Eye (tissue), 1 donor: ENCODE results near the gene NCR2.

Experiments used
- DNase-seq: peaks from one replicate; pipeline ENCODE4 v3.0.0-alpha.2; 2015

NCR2 gene

DNA sequence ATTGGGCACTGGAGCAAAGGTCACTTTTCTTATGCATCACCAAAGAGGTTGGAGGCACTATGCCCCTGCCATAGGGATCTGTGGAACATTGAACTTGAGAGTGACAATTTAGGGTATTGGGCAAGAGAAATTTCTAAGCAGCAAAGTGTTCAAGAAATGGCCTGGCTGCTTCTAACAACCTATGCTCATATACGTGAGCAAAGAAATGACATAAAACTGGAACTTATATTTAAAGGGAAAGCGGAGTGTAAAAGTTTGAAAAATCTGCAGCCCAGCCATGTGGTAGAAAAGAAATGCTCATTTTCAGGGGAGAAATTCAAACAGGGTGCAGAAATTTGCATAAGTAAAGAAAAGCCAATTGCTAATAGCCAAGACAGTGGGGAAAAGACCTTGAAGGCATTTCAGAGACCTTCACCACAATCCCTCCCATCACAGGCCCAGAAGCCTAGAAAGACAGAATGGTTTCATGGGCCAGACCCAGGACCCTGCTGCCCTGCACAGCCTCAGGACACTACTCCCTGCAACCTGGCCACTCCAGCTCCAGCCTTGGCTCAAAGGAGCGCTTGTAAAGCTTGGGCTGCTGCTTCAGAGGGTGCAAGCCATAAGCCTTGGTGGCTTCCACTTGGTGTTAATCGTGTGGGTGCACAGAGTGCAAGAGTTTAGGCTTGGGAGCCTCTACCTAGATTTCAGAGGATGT, 24.4 kb downstream of the NCR2 start:
- no peak for DNase-seq

DNA sequence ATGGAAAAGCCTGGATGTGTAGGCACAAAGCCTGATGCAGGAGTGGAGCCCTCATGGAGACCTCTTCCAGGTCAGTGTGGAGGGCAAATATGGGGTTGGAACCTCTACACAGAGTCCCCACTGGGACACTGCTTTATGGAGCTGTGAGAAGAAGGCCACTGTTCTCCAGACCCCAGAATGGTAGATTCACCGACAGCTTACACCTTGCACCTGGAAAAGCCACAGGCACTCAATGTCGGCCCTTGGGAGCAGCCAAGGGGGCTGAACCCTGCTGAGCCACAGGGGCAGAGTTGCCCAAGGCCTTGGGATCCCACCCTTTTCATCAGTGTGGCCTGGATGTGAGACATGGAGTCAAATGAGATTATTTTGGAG, 24.9 kb downstream of the NCR2 start:
- DNase-seq, result no peak

DNA sequence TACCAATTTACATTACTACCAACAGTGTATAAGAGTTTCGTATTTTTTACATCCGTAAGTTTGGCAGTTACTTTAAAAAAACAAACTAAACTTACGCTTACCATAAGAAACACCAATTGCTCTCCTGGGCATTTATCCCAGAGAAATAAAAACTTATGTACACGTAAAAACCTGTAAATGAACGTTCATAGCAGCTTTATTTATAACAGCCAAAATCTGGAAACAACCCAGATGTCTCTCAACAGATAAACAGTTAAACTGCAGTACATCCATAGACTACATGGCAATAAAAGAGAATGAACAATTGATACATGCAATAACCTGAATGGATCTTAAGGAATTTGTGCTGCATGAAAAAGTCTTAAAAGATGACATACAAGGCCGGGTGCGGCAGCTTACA, 30.7 kb downstream of the NCR2 start:
- no peak for DNase-seq

DNA sequence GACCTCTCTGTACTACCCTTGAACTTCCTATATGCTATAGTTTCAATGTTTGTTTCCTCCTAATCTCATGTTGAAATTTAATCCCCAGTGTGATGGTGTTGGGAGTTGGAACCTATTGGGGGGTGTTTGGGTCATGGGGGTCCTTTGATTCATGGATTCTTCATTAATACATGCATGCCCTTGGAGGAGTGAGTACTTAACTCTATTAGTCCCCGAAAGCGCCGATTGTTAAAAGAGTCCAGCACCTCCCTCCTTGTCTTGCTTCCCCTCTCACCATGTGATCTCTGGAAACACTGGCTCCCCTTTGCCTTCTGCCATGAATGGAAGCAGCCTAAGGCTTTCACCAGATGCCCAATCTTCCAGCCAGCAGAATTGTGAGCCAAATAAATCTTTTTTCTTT, 31.7 kb downstream of the NCR2 start:
- no peak for DNase-seq

DNA sequence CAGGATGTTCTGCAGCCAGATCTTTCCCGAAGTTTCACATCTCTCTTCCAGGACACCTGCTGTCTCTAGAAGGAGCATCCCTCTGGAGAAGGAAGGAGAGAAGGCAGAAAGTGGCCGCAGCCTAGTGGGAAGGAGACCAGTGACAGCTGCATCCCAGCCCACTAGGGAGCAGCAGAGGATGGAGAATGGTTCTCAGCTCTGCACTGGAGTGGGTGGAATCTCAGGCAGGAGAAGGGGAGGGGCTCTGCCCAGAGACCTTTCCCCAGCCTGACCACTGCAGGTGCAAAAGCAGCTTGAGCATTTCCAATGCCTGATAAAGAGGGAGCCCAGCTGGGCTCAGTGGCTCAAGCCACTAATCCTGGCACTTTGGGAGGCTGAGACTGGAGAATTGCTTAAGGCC, 32.3 kb downstream of the NCR2 start:
- peak; percentile 93 for DNase-seq

DNA sequence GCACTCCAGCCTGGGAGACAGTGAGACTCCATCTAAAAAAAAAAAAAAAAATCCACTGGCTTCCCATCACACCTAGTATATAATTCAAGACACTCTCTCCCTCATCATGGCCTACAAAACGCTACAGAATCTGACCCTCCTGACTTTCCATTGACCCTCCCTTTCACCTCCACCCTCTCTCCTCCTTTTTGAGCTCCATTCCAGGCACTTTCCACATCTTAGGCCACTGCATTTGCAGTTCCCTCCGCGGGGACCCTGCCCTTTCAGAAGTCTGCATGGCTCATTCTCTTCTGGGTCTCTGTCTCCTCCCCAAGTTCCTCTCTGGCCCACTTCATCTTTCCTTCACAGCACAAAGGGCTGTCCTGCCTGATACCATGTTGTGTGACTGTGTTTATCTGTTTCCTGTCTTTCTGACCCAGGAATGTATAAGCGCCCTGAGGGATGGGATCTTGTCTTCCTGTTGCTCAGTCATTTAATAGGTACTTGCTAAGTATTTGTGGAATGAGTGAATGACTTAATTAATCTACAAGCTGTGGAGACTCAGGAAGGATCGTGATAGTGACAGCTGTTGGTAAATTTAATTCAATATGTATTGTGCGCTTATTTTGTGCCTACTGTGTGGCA, 35.2 kb downstream of the NCR2 start:
- peak; percentile 30 for DNase-seq

DNA sequence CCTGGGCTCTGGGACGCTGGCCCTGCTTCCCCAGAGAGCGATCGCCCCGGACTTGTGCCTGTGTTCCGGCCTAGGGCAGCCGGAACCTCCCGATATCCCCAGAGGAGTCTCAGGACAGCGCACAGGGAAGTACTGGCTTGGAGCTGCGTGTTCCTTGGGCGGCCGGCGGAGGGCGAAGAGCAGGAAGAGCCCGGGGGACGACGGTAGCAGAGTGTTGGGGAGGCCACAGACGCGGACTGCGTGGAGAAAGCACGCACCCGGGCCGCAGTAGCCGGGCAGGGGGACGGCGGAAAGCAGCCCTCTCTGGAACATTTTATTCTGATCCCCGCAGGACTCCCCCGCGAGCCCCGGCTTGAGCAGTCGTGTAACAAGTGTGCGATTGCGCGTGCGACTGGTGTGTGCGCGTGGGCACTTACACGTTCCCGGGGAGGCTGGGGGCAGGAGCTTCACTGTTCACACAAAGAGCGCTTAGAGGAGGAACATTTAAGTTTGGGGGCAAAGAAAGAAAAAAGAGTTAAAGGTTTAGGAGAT, 36.1 kb downstream of the NCR2 start:
- DNase-seq, result peak; percentile 85

DNA sequence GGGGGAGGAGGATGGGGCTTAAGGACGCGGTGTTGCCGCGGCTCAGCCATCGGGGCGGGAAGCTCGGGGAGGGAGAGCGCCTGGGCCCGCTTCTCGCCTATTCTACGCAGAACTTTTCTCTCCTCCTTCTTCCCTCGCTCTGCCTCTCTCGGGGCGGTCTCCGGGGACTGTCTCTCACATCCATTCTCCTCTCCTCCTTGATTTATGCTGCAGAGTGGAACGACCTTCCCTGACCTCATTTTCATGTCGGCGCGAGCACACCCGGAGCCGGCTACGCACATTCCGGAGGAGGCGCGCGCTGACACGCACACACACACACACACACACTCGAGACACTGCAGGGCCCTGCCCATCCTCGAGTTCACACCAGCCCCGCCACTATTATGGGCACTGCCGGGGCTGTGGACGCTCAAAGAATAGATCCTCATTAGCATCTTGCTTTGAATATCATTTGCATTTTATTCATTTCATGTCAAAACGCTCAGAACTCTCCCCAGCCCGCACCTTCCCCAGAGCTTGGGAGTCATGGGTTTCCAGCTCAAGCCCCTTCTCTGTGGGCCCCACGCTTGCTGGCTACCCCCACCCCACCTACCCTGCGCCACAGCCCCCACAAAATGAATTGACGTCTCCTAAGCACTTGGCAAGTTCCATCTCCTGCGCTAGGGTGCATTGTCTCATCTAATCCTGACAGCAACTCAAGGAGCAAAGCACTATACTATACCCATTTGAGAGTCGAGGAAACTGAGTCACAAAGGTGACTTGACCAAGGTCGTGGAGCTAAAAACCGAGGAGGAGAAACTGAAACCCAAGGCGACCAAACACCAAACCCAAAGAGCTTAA, 36.8 kb downstream of the NCR2 start:
- peak; percentile 87 for DNase-seq

DNA sequence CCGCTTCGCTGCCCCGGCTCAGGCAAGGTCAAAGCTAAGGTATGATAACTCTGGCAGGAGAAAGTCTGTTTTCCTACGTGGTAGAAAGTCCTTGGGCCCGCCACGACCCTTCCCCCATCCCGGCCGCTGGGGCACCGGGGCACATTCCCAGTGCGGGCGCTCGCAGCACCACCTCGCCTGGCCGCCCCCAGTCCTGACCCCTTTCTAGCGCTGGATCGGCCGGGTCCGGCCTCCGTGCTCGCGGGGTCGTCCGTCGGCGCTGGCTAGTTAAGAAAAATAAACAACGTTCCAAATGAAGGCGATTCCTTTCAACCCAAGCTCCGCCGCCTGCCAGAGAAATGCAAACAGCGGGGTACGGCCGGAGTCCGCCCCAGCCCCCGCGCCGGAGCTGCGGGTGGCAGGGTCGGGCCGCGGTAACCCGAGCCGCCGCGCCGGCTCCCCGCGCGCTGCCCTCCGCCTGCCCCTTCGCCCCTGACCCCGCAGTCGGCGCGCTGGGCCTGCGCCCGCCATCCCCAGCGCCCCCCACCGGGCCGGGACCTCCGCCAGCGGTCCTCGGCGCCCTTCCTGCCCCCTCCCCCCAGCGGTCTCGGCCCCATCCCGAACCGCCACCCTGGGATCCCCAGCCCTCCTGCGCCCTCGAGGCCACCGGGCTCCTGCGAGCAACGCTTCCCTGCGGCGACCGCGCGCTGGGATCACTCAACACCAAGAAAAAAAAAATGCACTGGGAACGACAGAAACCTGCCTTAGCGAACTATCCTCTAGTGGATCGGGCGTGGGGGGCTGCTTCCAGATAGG, 37.6 kb downstream of the NCR2 start:
- DNase-seq, result peak; percentile 68

DNA sequence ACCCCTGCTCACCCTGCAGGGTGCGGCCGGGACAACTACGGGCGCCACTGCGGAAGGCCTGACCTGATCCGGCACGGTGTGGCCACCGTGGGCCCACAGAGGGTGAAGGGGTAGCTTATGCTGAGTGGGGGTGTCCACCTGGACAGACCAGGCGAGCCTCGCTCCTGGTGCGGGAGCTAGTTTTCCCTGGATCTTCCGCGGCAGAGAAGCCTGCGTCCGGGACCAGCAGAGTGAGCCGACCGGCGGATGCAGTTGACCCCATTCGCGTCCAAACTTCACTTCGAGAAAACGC, 38.2 kb downstream of the NCR2 start:
- DNase-seq, result no peak

DNA sequence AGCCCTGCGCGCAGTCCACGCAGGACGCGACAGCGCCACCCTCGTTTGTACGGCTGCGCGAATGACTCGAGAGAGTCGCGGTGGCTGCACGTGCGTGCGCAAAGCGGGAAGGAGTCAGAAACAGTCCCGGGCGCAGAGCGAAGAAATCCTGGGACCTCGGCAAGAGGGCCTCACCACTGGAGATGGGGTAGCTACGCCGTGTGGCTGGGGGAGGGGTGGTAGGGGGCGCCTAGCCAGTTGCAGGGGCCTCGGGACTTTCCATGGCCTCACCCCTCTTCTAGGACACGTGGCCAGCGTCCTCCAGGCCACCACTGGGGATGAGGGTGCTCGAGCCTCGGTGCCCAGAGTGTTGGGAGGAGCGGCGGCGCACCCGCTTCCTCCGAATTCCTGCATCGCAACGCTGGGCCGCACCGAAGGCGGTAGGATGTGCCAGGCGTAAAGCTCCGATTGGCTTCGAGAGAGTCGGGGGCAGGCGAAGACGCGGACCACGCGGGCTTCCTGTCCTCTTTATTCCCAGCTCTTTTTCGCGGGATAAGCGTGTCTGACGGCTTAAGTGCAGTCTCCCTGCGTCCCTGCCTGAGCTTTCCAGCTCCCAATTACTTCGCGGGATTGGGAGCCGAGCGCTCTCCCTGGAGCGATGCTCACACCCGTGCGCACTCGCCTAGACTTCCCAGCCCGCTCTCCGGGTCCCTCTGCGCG, 38.7 kb downstream of the NCR2 start:
- peak; percentile 82 for DNase-seq

DNA sequence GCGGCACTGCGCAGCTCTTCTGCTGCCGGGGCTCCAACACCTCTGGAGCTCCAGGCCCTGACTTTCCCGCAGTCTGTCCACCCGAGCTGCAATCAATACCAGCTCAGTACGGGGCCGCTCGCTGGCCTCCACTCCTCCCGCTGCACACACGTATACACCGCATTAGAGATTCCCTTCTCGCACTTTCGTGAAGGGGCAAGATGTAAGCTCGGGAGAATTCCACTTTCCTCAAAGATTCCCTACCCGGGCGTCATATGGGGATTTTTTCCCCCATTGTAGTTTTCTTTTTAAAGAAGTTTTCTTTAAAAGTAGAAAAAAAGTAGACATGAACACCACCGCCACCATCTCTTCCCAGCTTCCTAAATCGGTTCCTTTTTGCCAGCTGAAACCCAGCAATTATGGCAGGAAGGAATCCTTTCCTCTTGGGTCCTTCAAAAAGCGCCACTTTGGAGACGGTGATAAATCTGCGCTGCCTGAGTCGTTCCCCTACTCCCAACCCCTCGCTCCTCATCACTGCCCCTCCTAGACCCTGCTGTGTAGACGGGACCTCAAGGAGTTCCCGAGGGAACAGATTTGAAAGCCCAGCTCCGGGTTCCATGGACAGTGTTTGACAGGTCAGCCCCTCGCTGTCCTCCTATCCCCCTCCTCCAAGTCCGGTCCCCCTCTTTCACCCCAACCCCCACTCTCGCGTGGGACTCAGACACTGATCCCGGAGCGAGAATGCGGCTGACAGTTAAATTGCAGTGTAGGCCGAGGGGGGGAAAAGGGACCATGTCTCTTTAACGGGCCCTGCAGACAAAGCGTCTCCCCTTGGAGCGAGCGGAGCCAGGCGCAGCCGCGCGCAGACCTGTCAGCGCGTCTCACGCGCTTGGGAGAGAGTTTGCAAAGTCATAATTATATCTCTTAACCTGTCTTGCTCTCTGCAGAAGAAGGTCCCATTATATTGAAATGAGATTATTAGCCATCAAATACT, 39.5 kb downstream of the NCR2 start:
- peak; percentile 80 for DNase-seq

DNA sequence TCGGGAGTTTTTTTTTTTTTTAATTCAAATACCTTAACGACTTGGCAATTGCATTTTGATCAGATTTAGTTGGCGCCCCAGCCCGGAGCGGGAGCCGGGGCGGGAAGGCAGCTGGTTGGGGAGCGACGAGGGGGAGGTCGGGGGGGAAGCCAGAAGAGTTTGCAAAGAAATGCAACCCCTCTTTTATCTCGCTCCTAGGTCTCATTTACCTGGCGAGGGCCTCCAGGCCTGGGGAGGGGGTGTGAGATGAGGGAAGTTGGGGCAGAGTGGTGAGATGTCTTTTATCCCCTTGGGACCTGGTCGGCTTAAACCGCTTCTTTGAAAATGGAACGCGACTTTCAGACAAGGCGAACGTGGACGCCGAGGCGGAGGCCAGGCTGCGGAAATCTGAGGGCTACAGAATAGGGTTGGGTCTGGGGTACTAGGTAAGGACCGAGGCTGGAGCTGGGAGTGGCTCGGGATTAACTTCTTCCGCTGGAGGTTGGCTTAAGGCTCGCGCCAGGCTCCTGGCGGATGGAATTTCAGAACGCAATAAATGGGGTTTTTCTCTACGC, 40.3 kb downstream of the NCR2 start:
- DNase-seq, result no peak

DNA sequence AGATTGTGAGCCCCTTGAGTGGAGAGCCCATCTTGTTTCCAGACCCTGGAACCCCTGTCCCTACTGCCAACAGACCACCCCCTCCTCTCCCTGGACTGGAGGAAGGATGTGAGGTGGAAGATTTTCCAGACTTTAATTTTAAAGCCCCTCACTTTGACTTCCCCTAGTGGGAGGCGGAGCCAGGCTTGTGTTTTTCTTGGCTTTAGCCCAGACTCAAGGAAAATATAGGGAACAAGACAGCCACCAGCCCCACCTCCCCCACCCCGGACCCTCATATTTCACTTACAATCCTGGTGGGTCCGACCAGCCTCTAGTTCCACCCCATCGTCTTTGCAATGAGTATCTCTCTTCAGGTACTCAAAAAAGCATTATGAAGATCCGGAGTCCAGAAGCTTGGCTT, 40.8 kb downstream of the NCR2 start:
- no peak for DNase-seq

DNA sequence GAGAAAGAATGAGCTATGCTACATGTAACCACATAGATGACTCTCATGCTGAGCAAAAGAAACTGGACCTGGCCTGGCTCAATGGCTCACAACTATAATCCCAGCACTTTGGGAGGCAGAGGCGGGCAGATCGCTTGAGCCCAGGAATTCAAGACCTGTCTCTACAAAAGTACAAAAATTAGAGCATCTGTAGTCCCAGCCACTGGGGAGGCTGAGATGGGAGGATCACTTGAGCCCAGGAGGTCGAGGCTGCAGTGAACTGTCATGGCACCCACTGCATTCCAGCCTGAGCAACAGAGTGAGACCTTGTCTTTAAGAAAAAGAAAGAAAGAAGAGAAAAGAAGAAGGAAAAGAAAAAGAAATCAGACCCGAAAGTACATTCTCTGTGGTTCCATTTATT, 41.7 kb downstream of the NCR2 start:
- DNase-seq, result no peak

DNA sequence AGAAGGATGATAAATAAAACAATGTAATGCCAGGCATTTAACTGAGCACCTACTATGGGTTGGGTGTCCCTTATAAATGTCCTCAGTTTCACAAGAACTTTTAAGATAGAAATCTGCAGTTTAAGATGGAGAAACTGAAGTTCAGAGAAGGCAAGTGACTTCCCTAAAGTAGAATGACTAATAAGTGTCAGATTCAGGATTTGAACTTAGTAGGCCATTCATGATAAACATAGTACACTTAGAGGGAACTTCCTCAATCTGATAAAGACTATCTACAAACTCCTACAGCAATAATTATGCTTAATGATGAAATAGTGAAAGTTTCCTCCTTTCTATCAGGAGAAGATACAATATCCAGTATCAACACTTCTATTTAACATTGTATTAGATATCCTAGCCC, 43.9 kb downstream of the NCR2 start:
- DNase-seq, result no peak

DNA sequence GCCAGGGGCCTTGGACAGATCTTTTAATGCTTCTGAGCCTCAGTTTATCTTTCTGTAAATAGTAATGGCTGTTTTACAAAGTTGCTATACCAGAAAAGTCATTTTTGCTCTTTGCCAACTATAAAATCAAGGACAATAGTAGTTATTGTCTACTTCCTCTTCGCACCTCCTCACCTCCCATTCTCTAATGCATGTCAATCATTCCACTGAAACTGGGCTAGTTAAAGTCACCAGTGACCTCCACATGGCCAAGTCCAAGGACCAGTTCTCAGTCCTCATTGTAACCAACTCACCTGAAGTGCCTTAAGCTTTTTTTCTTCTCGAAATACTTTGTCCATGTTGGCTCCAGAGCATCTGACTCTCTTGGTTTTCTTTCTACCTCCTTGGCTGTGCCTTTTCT, 51.2 kb downstream of the NCR2 start:
- no peak for DNase-seq

DNA sequence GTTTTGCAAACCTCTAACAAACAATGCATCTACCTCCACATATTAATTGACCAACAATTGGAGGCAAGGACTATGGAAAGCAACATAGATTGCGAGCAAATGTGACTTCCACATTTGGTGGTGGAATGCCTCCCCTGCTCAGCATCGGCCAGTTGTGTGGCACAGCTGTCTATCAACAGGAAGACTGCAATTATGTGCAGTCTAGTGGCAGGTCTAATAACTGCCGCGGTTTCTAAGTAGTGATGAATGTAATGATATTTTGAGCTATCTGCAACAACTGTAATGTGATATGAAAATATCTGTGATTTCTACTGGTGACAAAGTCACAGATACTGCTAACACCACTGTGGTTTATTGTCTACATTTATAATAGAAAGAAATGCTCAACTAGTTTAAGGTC, 56.8 kb downstream of the NCR2 start:
- DNase-seq, result no peak

DNA sequence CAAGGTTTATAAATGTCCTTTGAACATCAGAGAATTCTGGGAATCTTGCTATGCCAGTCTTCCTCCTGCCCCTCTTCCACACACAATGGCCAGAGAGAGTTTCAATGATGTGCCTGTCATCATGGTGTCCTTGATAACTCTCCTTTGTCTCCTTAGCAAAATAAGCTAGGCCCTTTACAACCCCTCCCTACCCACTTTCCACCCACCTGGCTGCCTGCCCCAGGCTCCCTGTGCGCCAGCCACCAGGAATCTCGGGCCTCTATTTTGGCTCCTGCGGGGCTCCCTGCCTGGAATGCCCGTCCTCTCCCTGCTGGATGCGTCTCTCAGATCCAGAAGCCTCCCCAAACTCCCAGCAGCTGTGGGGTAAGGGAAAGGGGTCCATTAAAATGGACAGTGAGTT, 60.9 kb downstream of the NCR2 start:
- no peak for DNase-seq

DNA sequence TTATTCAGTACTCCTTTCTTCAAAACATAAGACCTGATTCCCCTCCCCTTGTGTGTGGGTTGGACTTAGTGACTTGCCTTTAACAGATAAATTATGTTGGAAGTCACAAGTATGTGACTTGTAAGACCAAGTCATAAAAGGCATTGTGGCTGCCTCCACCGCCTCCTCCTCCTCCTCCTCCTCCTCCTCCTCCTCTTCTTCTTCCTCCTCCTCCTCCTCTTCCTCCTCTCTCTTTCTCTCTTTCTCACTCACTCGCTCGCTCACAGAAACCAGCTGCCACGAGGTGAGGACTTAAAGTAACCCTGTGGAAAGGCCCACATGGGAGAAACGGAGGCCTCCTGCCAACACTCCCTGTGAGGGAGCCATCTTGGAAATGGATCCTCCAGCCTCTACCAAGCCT, 64.0 kb downstream of the NCR2 start:
- DNase-seq, result no peak
